LNCAP (cell line): ENCODE measurements around the gene SHISA6.

Experiments
- CTCF ChIP-seq: fragments of 450-650 bp; IDR thresholded peaks from 2 replicates; pipeline ENCODE4 v1.5.1; 2017; ENCODE audit warnings: mild to moderate bottlenecking

SHISA6 gene

DNA sequence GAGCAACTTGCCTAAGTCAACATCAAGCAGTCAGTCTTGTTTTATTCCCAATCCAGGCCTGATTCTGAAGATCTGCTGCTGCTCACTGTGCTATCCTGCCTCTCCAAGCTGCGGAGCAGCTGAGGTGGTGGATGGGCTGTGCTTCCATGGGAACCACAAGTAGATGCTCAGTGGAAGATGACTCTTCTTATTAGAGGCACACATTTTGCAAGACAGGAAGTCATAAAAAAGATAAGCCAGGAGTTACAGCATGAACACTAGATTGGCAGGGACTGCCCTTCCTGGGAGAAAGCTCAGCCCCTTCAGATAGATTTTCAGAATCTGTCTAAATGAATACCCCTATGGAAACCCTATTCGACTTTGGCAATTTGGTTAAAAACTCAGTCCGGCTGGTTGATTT lies 143.1 kb downstream of the SHISA6 start:
- no peak for TF ChIP-seq CTCF

GRCh38 chr17:11387610-11388009 lies 146.6 kb downstream of the SHISA6 start:
- no peak for TF ChIP-seq CTCF

DNA sequence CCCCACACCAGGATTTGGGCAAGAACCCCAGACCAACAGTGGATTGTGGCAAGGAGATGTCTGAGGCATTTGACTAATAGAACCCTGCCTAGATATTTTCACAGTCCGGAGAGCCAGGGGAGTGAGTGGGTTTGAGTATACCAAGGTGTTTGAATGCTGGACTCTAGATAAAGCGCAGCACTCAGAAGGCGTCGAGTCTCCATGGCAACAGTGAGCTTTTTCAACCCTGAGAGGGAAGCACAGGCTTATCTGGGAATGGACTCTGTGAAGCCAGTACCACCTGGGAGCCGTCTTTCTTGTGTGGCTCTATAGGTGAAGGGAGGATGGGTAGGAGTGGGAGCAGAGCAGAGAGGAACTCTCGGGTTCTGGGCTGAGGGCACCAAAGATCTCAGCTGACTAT lies 147.0 kb downstream of the SHISA6 start:
- TF ChIP-seq CTCF: no peak

DNA sequence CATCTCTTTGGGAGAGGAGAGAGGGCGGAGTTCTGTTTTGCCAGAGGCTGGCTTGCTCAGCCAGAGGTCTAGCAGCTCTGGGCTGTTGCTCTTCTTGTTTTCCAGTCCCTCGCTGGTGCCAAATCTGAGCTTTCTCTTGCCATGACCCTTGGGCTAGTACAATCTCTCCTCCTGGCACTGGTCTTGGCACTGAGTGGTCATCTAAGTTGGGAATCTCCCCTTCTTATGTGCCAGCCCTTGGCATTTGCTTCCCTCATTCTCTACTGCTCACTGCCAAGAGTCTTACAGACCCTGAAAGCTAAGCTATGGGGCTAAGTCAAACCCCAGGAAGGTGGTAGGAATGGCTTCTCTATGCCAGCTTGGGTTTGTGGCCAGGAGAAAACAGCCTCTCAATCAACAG lies 148.6 kb downstream of the SHISA6 start:
- no peak for TF ChIP-seq CTCF

GRCh38 chr17:11391134-11391533 lies 150.1 kb downstream of the SHISA6 start:
- TF ChIP-seq CTCF: peak; percentile 41

DNA sequence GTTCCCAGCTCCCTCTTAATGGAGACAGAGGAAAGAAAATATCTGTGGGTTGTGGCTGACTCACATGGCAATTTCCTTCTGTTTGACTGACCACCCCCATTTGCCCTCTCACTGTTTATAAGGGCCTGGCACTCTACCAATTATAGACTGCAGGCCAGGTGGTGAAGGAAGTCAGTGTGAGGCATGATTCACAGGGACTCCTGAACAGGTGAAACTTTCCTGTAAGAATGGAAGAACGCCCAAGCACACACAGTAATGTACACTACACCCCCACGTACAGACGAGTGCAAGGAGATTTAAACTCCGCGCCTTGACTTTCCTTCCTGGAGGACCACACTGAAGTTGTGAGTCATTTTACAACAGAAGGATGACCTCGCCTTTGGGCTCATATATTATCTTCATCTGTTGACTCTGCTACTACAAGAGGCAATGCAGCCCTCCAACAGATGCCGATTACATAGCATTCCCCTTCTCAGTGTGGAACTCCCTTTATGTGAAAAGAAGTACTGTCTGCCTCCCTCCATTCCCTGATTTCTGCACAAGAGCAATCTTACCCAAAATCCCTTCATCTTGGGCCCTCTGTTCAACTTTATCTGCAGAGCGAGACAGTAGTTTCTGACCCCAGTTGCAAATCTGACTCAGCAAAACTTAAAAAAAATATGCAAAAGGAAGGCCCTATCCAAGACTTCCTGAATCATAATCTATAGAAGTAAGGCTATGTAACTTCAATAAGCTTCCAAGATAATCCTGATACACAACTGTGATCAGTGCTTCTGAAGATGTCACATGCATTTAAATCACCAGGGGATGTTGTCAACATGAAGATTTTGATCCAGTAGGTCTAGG lies 163.6 kb downstream of the SHISA6 start:
- TF ChIP-seq CTCF: no peak

DNA sequence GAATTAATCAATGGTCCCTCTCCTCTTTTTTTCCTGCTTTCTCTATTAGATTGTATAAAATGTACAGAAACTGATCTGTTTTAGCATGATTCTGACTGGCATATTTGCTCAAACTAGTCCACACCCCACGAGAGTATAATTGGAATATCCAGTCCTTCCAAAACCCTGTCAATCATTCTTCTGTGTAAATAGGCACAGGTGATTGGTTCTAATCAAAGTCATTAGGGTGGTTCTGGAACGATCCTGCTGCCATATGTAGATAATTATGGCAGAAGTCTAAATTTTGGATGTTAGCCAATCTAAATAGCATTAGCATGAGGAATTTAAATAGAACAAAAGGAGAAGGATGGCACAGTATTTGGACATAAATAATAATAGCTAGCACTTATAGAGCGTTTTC lies 165.7 kb downstream of the SHISA6 start:
- TF ChIP-seq CTCF: no peak

DNA sequence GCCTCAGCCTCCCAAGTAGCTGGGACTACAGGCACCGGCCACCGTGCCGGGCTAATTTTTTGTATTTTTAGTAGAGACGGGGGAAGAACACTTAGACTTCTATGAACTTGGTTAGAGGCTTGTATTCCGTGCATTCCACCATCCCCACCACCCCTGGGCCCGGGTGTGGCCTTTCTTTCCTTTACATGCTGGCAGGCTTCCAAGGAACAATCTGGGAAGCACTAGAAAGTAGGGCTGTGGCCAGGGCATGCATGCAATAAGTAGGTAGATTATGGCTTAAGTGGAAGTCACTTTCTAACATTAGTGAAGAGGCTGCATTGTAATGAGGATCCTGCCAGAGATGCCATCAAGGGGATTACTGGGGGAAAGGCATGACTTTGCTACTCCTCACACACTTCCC lies 171.6 kb downstream of the SHISA6 start:
- TF ChIP-seq CTCF: no peak
